Measurements from ENCODE around the gene DMAP1. TPM values are rescaled to one million over a fixed set of nuclear protein-coding genes. Genes with fewer than 3 reads are reported as not detected.

Gene DMAP1
- total RNA-seq, 1 donor = 33.7 TPM

Small RNA genes lying within 50 kb of the gene (small RNA-seq; reads per million reads assigned to genes)
- not detected for gene AL035417.1

Other genes starting within 250 kb of the DMAP1 start
- gene DPH2, start 243.5 kb upstream of the DMAP1 start, total RNA-seq = 32.6 TPM
- 131 TPM for gene ATP6V0B, start 238.5 kb upstream of the DMAP1 start, total RNA-seq
- 42.5 TPM for gene B4GALT2, start 234.3 kb upstream of the DMAP1 start, total RNA-seq
- gene CCDC24, start 221.9 kb upstream of the DMAP1 start, total RNA-seq = 4.6 TPM
- 0.81 TPM for gene SLC6A9, start 182.0 kb upstream of the DMAP1 start, total RNA-seq
- gene KLF17, start 94.7 kb upstream of the DMAP1 start, total RNA-seq = under 0.01 TPM
- gene KLF18, start 71.8 kb upstream of the DMAP1 start, total RNA-seq = not detected
- gene ERI3, start 141.8 kb downstream of the DMAP1 start, total RNA-seq = 44.4 TPM
- gene RNF220, start 191.8 kb downstream of the DMAP1 start, total RNA-seq = 158 TPM